ENCODE measurements around the gene SSH2. TPM values are rescaled to one million over a fixed set of nuclear protein-coding genes. Genes with fewer than 3 reads are reported as not detected.

The SSH2 gene
- total and polyA plus RNA-seq, 2 donors (not counting 1 experiment from before 2014, with no cell fraction given): 51.5 to 183 TPM

DNA sequence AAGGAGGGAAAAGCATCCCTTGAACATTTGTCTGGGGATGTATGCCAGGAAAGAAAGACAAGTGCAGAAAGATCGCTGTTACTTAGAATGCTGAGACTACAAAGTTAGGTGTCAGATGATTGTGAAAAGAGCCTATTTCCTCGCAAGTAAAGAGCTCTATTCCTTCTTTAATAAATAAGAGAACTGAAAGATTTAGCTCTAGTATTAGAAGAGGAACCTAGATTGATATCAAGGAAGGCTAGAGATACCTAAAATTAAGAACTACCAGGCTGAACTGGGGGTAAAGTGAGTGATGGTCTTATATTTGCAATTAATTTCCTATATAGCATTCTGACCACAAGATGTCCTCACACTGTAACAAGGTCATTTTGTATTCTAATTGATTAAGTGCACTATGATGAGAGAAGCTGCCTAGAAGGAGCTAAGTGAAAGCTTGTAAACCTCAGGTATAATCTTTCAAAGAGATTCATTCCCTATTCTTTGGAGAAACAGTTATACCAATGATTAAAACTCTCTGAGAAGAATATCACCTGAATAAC lies 62.3 kb downstream of the SSH2 start:
- no peak overlapping the region for H2AFZ ChIP-seq (ENCODE audit: insufficient read depth, low read depth, low read length, poor library complexity, severe bottlenecking)
- intact Hi-C loops (cut with micrococcal nuclease): loop anchor here (1.0 kb wide), 1 partner anchor 64 kb away; no protein-coding TSS in a partner anchor
- H3K9ac ChIP-seq (ENCODE audit: low read length): peak overlapping the region; percentile 0
- Mint-ChIP-seq H3K4me3 (no peak overlapping the region), H3K4me1 (peaks cover 45% of the 10 kb centered on the region), H3K27ac (no peak overlapping the region), H3K9me3 (ENCODE audit: insufficient read depth) (no peaks in the 10 kb centered on the region), H3K27me3 (no peaks in the 10 kb centered on the region)
- H3K9me3 ChIP-seq (ENCODE audit: control extremely low read depth in 1 of 3, control insufficient read depth in 2 of 3, insufficient read depth in 1 of 3, low read length in 2 of 3): no peaks in the 10 kb centered on the region
- H3K27ac ChIP-seq (ENCODE audit: low read length in 2 of 2): no peak overlapping the region
- no peak overlapping the region for H3K4me3 ChIP-seq (ENCODE audit: control extremely low read depth in 1 of 5, extremely low read depth in 1 of 5, insufficient read depth in 1 of 5, low read depth in 2 of 5, low read length in 4 of 5)
- WGBS (ENCODE audit: insufficient coverage): no CpG with 5 or more reads among the region's 2 CpGs
- ATAC-seq (ENCODE audit: low read depth): no peak
- peaks cover 61% of the 10 kb centered on the region for H4K20me1 ChIP-seq (ENCODE audit: control insufficient read depth, insufficient read depth, low read length, poor library complexity, severe bottlenecking)
- peak overlapping the region; percentile 7 for H3K4me2 ChIP-seq (replicated peaks; ENCODE audit: low read depth, low read length, poor library complexity, severe bottlenecking)
- no peaks in the 10 kb centered on the region for H3K27me3 ChIP-seq (replicated peaks in 1 of 4; ENCODE audit: control extremely low read depth in 1 of 4, control insufficient read depth in 3 of 4, insufficient read depth in 4 of 4, low read length in 3 of 4)
- ChIA-PET CTCF (interaction anchor here (0.8 to 3.9 kb wide), 13 partner anchors 12 to 228 kb away, joined by 3 to 71 read pairs (median 4); partner anchors contain the start of gene SSH2), POLR2A (no interaction called here)
- H3K79me2 ChIP-seq (ENCODE audit: control insufficient read depth, insufficient read depth, low read length): peaks cover 95% of the 10 kb centered on the region
- H3K36me3 ChIP-seq (replicated peaks in 1 of 2; ENCODE audit: control extremely low read depth in 1 of 2, control insufficient read depth in 1 of 2, extremely low read depth in 1 of 2, insufficient read depth in 2 of 2, low read length in 1 of 2): no peaks in the 10 kb centered on the region
- peaks cover 21 to 32% of the 10 kb centered on the region in 2 donors for H3K4me1 ChIP-seq (ENCODE audit: control insufficient read depth in 2 of 2, insufficient read depth in 2 of 2, low read length in 2 of 2)
- DNase-seq: peak; percentile 29
- no peak for TF ChIP-seq EZH2 (IDR thresholded peaks at IDR 0.05; ENCODE audit: borderline replicate concordance, insufficient read depth, low read depth, low read length, poor library complexity, severe bottlenecking)
- TF ChIP-seq, protein P1, sequence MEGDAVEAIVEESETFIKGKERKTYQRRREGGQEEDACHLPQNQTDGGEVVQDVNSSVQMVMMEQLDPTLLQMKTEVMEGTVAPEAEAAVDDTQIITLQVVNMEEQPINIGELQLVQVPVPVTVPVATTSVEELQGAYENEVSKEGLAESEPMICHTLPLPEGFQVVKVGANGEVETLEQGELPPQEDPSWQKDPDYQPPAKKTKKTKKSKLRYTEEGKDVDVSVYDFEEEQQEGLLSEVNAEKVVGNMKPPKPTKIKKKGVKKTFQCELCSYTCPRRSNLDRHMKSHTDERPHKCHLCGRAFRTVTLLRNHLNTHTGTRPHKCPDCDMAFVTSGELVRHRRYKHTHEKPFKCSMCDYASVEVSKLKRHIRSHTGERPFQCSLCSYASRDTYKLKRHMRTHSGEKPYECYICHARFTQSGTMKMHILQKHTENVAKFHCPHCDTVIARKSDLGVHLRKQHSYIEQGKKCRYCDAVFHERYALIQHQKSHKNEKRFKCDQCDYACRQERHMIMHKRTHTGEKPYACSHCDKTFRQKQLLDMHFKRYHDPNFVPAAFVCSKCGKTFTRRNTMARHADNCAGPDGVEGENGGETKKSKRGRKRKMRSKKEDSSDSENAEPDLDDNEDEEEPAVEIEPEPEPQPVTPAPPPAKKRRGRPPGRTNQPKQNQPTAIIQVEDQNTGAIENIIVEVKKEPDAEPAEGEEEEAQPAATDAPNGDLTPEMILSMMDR (IDR thresholded peaks at IDR 0.05): no peak

DNA sequence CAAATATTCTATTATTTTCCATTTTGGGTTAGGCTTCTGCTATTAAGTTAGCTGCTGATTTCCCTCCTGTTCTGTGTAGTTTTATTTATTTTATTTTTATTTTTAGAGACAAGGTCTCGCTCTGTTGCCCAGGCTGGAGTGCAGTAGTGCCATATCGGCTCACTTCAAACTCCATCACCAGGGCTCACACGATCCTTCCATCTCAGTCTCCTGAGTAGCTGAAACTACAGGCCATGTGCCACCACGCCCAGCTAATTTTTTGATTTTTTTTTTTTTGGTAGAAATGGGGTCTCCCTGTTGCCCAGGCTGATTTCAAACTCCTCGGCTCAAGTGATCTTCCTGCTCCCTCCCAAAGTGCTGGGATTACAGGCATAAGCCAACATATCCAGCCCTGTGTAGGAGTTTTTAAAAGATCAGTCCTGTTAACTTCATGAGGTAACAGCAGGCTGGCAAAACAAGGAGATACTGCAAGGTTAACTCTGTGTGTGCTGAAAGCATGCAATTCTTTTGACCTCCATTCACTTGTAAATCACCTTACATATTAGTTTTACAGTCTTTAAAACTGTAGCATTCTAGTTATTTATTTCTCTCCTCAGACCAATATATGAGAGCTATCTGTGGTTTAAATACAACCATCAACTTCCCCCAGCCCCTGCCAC lies 63.2 kb downstream of the SSH2 start:
- H3K4me1 Mint-ChIP-seq: peaks cover 45% of the 10 kb centered on the region
- no peak overlapping the region for H2AFZ ChIP-seq (ENCODE audit: insufficient read depth, low read depth, low read length, poor library complexity, severe bottlenecking)
- H3K4me2 ChIP-seq (replicated peaks; ENCODE audit: low read depth, low read length, poor library complexity, severe bottlenecking): peak overlapping the region; percentile 7
- no peaks in the 10 kb centered on the region for H3K27me3 Mint-ChIP-seq
- peak overlapping the region; percentile 0 for H3K9ac ChIP-seq (ENCODE audit: low read length)
- CTCF ChIA-PET: interaction anchor here (1.0 to 3.9 kb wide), 9 partner anchors 16 to 227 kb away, joined by 3 to 71 read pairs (median 4); partner anchors contain the start of gene SSH2
- no peak overlapping the region for H3K27ac Mint-ChIP-seq
- peaks cover 95% of the 10 kb centered on the region for H3K79me2 ChIP-seq (ENCODE audit: control insufficient read depth, insufficient read depth, low read length)
- no peaks in the 10 kb centered on the region for H3K27me3 ChIP-seq (replicated peaks in 1 of 4; ENCODE audit: control extremely low read depth in 1 of 4, control insufficient read depth in 3 of 4, insufficient read depth in 4 of 4, low read length in 3 of 4)
- H3K4me3 ChIP-seq (ENCODE audit: control extremely low read depth in 1 of 5, extremely low read depth in 1 of 5, insufficient read depth in 1 of 5, low read depth in 2 of 5, low read length in 4 of 5): no peak overlapping the region
- peak overlapping the region in 1 of 2 donors; percentile 12 for H3K27ac ChIP-seq (ENCODE audit: low read length in 2 of 2)
- intact Hi-C loops (cut with micrococcal nuclease): loop anchor here (1.0 kb wide), 1 partner anchor 64 kb away; no protein-coding TSS in a partner anchor
- ATAC-seq (ENCODE audit: low read depth) (no peak), DNase-seq (no peak)
- no peaks in the 10 kb centered on the region for H3K9me3 ChIP-seq (ENCODE audit: control extremely low read depth in 1 of 3, control insufficient read depth in 2 of 3, insufficient read depth in 1 of 3, low read length in 2 of 3)
- WGBS (ENCODE audit: insufficient coverage): 100% methylated on average over 1 of the region's 5 CpGs
- TF ChIP-seq, protein P1 (IDR thresholded peaks at IDR 0.05): no peak
- no peak for TF ChIP-seq EZH2 (IDR thresholded peaks at IDR 0.05; ENCODE audit: borderline replicate concordance, insufficient read depth, low read depth, low read length, poor library complexity, severe bottlenecking)
- peaks cover 21 to 32% of the 10 kb centered on the region in 2 donors for H3K4me1 ChIP-seq (ENCODE audit: control insufficient read depth in 2 of 2, insufficient read depth in 2 of 2, low read length in 2 of 2)
- POLR2A ChIA-PET: no interaction called here
- H4K20me1 ChIP-seq (ENCODE audit: control insufficient read depth, insufficient read depth, low read length, poor library complexity, severe bottlenecking): peaks cover 69% of the 10 kb centered on the region
- H3K4me3 Mint-ChIP-seq: no peak overlapping the region
- H3K9me3 Mint-ChIP-seq (ENCODE audit: insufficient read depth): no peaks in the 10 kb centered on the region
- H3K36me3 ChIP-seq (replicated peaks in 1 of 2; ENCODE audit: control extremely low read depth in 1 of 2, control insufficient read depth in 1 of 2, extremely low read depth in 1 of 2, insufficient read depth in 2 of 2, low read length in 1 of 2): no peaks in the 10 kb centered on the region

Data from B cell (primary cell).